T-helper 1 cell treated with Interleukin-12 subunit alpha and Interleukin-12 subunit beta and Interleukin-4 antibody, amounts not matched to agents 30 ng/mL and 1 ng/mL, for 36 hours (primary cell): Measurements from ENCODE around the gene UGCG. TPM values are rescaled to one million over a fixed set of nuclear protein-coding genes. Genes with fewer than 3 reads are reported as not detected.
"Not testable (repeated sequence)": the region's sequence is repeated elsewhere in the genome, so short reads cannot be mapped to it uniquely, and the experiment has no call there.

Experiments used
- intact Hi-C: fragments of 100-400 bp; cut with micrococcal nuclease; formaldehyde crosslinking; loops from one replicate; pipeline ENCODE4 v1.15.1; 2024
- total RNA-seq: library from RNA; stranded (reverse); gene quantifications from 2 replicates; pipeline ENCODE4 v1.2.3, GENCODE V29; 2022

Gene UGCG
- total RNA-seq = 18.3 and 21.0 TPM in 2 replicates

GRCh38 chr9:111895996-111896941 lies at the start of gene UGCG:
Gene UGCG (plus strand): TSS chr9:111896814. CDS start chr9:111897216, 402 bp downstream.
- intact Hi-C loops = loop anchor here (1.0 to 10.0 kb wide), 15 partner anchors 30 to 1641 kb away; partner anchors contain the start of genes DNAJC25, GNG10, KIAA1958 and PTBP3

- intact Hi-C loops = no loop called here
These were observed 45.1 kb upstream of the UGCG start for GRCh38 chr9:111851553-111851952.

GRCh38 chr9:111852291-111852690 lies 44.3 kb upstream of the UGCG start:
- intact Hi-C loops = no loop called here

DNA sequence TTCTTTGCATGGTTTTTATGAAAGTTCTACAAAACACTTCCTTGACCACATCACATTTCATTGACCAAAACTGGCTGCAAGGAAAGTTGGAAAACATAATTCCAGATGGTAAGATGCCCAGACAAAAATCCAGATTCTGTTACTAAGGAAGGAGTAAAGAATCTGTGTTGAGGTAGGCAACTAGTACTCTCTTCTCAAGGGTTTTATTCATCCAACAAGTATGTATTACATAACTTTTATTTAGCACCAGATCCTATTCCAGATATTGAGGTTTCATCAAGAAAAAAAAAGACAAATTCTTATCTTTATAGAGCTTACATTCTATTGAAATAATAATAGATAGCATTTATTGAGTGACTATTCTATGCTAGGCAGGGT lies 43.2 kb upstream of the UGCG start:
- intact Hi-C loops = no loop called here

GRCh38 chr9:111854799-111855198 lies 41.8 kb upstream of the UGCG start:
- intact Hi-C loops = no loop called here

- intact Hi-C loops = no loop called here
These were observed 38.9 kb upstream of the UGCG start for GRCh38 chr9:111857555-111858211.

DNA sequence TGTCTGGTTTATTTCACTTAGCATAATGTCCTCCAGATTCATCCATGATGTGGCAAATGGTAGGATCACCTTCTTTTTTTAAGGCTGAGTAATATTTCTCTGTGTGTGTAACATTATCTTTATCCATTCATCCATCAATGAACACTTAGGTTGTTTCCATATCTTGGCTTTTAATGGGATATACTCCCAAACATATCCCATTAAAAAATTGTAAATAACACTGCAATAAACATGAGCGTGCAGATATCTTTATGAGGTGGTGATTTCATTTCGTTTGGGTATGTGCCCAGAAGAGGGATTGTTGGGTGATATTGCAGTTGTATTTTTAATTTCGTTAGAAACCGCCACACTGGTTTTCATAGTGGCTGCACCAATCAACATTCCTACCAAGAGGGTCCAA lies 36.2 kb upstream of the UGCG start:
- intact Hi-C loops = no loop called here

GRCh38 chr9:111863636-111864035 lies 33.0 kb upstream of the UGCG start:
- intact Hi-C loops = no loop called here

- intact Hi-C loops = no loop called here
These were observed 29.6 kb upstream of the UGCG start for GRCh38 chr9:111866976-111867375.

DNA sequence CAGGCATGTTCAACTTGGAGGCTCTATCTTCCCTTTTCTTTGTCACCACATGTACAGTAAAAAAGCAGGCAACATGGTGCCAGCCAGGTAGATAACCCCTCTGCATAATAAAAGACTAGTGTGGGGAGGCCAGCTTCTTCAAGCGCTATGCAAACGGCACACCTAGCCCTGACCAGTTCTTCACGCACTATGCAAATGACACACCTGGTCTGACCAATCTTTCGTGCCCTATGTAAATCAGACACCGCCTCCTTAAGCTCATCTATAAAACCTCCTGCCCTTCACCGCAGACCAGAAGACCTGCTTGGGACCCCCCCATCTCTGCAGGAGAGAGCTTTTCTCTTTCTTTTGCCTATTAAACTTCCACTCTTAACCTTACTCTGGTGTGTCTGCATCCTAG lies 28.1 kb upstream of the UGCG start:
- intact Hi-C loops = no loop called here

GRCh38 chr9:111870774-111871498 lies 25.7 kb upstream of the UGCG start:
- intact Hi-C loops = no loop called here

GRCh38 chr9:111871499-111871855 lies 25.1 kb upstream of the UGCG start:
- intact Hi-C loops = no loop called here

- intact Hi-C loops = no loop called here
These were observed 23.7 kb upstream of the UGCG start for GRCh38 chr9:111872886-111873285.

- intact Hi-C loops = no loop called here
These were observed 22.7 kb upstream of the UGCG start for GRCh38 chr9:111873901-111874300.

GRCh38 chr9:111874500-111874899 lies 22.1 kb upstream of the UGCG start:
- intact Hi-C loops = no loop called here

DNA sequence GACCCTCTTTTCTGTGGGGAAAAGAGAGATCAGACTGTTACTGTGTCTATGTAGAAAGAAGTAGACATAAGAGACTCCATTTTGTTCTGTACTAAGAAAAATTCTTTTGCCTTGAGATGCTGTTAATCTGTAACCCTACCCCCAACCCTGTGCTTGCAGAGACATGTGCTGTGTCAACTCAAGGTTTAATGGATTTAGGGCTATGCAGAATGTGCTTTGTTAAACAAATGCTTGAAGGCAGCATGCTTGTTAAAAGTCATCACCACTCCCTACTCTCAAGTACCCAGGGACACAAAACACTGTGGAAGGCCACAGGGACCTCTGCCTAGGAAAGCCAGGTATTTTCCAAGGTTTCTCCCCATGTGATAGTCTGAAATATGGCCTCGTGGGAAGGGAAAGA lies 21.3 kb upstream of the UGCG start:
- intact Hi-C loops = not testable (repeated sequence)

- intact Hi-C loops = not testable (repeated sequence)
These were observed 20.9 kb upstream of the UGCG start for GRCh38 chr9:111875691-111876090.

DNA sequence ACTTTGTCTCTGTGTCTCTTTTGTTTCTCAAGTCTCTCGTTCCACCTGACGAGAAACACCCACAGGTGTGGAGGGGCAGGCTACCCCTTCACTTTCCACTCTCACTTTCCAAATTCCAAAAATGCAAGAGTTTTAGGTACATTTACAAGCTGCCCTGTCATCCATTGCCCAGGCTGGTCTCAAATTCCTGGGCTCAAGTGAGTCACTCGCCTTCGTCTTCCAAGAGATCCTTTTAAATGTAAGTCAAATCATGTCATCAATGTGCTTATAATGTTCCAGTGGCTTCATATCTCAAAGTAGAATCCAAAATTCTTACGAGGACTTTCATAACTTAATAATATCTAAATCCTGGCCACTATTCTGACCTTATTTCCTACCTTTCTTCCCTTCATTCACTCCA lies 20.4 kb upstream of the UGCG start:
- intact Hi-C loops = no loop called here

GRCh38 chr9:111877420-111877819 lies 19.2 kb upstream of the UGCG start:
- intact Hi-C loops = no loop called here

DNA sequence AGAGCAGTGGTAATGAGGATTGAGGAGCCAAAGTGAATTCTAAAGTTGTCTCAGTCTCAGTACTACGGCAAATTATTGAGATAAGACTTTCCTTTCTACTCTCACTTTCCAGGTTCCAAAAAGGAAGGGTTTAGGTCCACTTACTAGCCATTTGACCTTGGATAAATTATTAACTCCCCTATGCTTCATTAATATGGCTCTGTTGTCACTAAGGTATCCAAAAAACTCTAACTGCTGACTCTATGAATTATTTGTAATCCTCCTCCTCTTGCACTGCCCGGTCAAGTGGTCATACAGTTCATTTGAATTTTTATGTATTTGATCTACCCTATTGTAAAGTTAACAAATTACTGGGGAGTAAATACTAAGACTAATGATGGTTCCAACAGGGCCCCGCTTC lies 17.7 kb upstream of the UGCG start:
- intact Hi-C loops = no loop called here

DNA sequence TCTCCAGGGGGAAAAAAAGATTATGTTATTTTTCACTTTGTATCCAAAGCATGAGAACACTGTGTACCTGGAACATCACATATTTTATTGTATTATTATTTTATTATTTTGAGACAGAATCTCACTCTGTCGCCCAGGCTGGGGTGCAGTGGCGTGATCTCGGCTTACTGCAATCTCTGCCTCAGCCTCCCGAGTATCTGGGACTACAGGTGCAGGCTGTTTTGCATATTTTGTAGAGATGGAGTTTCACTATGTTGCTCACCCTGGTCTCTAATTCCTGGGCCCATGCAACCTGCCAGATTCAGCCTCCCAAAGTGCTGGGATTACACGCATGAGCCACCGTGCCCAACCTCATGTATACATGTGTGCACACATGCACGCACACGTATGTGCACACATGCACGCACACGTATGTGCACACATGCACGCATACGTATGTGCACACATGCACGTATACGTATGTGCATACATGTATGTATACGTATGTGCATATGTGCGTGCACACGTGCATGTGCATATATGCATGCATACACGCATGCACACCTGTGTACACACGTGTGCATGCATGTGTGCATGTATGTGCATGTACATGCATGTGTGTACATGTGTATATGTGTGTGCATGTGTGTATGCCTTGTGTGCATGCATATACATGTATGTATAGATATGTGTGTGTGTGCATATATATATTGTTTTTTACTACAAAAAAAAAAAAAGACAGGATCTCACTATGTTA lies 9.5 kb upstream of the UGCG start:
- intact Hi-C loops = no loop called here
